Right hindlimb (tissue), 1 donor: Measurements from ENCODE around the gene ANO5.
A peak's percentile ranks its signal among the peaks of the same experiment; 100 is the strongest.

ENCODE experiments used
- DNase-seq: peaks from one replicate; pipeline ENCODE4 v3.0.0-alpha.2; 2018

The ANO5 gene, protein sequence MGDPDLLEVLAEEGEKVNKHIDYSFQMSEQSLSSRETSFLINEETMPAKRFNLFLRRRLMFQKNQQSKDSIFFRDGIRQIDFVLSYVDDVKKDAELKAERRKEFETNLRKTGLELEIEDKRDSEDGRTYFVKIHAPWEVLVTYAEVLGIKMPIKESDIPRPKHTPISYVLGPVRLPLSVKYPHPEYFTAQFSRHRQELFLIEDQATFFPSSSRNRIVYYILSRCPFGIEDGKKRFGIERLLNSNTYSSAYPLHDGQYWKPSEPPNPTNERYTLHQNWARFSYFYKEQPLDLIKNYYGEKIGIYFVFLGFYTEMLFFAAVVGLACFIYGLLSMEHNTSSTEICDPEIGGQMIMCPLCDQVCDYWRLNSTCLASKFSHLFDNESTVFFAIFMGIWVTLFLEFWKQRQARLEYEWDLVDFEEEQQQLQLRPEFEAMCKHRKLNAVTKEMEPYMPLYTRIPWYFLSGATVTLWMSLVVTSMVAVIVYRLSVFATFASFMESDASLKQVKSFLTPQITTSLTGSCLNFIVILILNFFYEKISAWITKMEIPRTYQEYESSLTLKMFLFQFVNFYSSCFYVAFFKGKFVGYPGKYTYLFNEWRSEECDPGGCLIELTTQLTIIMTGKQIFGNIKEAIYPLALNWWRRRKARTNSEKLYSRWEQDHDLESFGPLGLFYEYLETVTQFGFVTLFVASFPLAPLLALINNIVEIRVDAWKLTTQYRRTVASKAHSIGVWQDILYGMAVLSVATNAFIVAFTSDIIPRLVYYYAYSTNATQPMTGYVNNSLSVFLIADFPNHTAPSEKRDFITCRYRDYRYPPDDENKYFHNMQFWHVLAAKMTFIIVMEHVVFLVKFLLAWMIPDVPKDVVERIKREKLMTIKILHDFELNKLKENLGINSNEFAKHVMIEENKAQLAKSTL

DNA sequence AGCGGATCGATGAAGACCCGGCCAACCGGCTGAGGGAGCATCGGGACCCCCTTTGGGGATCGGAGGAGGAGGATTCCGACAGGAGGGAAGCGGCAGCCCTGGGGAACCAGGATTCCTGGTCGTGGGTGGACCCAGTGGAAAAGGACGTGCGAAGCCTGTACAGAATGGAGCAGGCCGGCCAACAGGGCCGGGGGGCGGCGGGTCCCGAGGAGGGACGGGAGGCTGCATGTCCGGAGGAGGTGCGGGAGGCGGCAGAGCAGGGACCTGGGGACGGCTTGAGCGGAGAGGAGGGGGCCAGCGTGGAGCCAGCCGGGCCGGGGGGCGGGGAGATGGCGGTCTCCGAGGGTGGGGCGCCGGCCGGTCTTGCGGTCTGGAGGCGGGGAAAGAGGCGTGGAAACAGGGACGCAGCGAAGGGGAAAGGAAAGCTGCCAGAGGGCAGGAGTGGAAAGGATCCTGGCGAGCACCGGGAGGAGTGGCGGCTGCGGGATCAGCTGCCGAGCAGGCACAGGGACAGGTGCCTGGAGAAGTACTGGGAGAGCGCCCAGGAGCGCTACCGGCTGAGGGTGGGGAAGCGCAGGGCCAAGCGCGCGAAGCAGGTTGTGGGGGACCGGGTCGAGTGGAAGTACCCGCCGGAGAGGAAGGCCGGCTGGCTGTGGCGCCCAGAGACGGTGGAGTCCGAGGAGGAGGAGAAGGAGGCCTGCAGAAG lies at the start of gene ANO5:
ANO5 (plus strand) TSS at position 444 of the 706 bp plus-strand sequence. CDS start 408 bp downstream, outside the sequence.
- DNase-seq = peak; percentile 77

DNA sequence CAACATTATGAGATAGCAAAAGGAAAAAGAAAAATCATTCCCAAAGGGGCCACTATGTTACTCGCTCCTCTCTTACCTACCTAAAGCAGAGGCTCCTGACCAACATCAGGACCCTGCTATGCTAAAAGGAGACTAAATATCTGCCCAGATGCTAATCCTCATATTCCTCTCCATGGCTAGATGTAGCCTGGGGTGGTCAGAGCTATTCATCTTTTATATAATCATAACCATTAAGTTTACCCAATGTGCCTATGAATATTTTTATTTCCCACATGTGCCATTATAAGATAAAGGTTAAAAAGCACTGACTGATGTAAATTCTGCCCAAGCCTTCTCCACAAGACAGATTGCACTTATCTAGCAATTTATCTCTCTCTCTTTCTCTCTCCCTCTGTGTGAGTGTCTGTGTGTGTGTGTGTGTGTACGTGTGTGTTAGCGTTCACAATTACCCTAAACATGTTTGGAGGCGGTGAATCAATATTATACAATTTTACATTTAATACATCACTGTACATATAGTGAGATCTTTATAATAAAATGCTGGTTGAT lies 41.2 kb upstream of the ANO5 start:
- DNase-seq = no peak

DNA sequence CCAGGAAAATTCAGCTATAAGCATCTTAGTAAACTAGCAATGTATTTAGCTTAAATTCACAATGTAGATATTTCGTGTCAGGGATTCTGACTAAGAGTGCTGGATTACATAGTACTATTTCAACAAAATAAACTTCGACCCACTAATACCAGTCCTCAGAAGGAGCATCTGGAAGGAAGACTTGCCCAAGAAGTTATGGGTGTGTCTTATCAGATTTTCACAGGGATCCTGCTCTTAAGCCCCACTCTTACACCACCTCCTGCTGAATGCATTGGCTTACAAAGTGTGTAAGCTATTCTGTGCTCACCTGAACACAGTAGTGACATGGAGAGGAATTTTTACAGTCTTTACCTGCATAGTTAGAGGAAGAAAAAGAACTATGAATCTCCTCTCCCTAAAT lies 35.4 kb upstream of the ANO5 start:
- no peak for DNase-seq

DNA sequence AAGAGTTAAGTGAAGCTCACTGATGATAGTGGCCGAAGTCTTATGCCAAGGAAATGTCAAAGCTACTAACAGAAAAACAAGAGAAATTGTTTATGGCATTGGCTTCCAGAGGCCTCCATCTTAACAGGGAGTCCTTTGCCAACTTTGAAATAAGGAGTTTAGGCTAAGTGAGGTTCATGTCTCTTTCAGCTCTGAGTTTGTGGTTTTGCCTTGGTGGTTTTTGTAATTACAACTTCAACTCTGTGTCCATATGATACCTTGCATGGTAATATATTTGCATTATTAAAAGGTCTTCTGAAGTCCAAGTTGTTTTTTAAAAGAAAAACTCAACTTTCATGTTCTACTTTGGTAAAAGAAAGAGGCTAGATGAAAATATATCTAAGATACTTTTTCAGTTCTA lies 31.4 kb upstream of the ANO5 start:
- no peak for DNase-seq

DNA sequence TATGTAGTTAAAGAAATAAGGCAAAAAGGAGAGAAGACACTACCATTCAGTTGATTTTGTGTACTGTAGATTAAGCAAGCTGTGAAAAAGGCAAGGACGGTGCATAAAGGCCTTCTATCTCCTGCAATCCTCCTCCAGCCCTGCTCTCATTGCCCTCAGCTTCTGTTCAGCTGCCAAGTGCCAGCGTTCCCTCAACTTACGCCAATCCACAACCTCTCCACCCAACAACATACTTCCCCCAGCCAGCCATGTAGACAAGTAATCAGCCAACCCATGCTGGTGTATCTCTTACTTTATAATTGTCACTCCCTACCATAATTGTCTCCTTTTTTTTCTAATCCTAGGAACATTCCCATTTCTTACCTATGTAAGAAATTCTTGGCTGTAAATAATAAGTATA lies 30.1 kb upstream of the ANO5 start:
- no peak for DNase-seq

DNA sequence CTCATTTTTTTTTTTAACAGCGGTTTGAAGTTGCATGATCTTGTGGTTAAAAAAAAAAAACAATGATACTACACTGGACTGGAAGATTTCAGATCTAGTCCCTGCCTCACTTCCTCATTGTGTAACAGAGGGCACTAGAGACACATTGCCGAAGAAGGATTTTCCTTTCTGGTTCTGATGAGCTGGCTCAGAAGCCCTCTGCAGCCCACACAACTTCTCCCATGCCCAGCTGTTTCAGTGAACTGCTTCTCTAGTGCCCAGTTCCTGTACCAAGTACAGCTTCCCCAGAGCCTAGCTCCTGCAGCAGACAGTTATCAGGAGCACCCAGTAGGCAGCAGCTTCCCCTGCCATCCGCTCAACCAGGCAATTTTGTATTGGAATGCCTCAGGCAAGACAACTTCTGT lies 29.5 kb upstream of the ANO5 start:
- no peak for DNase-seq

DNA sequence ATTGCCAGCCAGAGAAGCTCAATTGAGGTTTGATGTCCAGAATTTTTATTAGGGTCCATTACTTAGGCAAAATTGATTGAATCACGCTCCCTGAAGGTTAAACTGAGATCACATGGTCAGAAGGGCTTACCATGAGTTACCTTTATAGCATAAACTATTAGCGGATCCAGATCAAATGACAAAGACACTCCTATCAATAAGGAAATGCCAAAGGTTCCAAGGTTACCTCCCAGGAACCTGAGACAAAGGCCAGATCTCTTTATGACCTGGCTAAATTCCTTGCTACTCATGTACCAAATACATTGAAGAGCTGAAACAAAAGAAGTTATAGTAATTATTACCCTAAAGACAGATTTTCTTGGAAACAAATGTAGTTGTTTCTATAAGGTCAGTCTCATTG lies 27.8 kb upstream of the ANO5 start:
- DNase-seq = no peak

DNA sequence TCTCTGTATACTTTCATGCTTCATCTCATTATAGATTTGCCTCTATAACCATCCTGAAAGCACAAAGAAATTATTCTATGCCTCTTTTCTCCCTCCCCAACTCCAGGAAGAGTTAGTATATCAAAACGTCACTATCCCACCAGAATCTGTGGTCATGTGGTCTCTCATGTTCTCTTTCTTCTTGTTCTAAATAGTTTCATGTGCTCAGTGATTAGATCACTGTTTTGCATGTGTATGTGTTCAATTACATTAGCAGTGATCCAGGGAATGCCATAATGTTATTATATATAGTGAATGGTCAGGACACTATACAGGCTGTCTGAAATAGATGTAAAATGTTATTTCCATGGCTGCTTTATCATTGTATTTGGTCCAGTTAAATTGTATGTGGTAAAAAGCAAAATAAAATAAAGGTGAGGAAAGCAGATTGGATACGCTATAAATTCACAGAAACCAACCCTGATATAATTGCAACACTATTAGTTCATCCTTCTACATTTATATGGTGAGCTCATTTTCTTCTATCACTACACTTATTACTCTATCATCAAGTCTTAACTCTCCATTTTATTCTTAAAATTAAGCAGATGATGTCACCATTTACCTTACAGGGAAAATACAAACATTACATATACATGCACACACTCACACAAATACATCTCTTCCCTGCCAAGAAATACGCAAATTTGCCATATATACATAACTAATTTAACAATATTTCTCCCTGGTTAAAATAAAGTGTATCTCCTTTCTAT lies 26.9 kb upstream of the ANO5 start:
- no peak for DNase-seq

DNA sequence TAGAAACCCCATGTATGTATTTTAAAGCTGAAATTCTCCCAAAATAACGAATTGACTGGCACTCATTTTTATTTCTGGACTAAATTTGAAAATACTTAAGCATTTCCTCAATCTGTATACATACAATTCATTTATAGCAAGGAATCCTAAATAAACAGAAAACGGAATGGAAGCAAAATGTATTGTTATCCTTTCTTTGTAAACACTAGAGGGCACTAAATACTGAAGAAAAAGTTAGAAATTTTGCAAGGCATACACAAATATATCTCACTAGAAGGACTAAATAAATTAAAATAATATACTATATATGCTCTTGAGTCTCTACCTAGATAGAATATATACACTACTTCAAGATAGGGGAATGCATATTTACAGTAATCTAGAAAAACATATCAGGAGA lies 23.1 kb upstream of the ANO5 start:
- DNase-seq = no peak

DNA sequence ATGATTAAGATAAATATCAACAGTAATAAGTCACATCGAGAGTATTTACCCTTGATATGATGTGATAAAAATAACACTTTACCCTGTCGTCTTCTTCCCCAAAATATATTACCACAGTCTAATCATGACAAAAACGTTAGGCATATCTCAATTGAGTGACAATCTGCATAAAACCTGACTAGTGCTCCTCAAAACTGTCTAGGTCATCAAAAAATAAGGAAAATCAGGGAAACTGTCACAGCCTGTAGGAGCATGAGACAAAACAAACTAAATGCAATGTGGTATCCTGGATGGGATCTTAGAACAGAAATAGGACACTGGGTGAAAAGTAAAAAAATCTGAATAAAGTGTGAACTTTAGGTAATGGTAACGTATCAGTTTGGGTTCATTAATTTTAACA lies 19.4 kb upstream of the ANO5 start:
- DNase-seq = no peak

DNA sequence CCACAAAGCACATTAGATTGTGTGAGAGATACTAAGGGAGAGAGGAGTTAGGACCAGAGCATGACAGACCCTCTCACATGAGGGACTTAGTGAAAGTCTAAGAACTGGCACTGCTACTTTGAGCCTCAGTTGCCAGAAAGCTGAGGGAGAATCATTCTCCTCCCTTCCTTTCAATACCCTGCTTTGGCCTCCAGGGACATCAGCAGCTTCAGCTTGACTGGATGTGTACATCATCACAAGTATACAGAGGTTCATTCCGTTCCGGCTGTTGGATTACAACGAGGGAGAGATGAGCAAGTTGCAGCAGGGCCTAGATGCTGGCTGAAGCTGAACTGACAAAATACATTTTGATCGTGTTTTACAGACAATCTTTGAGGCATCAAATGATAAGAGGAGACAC lies 15.7 kb upstream of the ANO5 start:
- no peak for DNase-seq

DNA sequence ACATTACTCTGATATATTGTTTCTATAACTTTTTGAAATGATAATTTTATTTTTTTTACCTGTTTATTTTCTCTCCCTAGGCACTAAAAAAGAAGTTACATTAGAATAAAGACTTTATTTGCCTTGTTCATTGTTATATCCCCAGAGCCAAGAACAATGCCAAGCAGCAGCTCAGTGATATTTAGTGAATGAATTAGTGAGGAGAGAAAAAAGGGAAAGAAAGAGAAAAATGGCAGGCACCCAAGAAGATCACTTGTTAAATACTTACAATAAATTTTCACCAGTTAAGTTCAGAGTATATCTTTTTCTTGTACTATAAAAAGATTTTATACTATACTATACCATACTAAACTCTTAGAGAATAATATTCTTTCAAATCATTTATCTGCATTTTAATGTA lies 13.3 kb upstream of the ANO5 start:
- no peak for DNase-seq

DNA sequence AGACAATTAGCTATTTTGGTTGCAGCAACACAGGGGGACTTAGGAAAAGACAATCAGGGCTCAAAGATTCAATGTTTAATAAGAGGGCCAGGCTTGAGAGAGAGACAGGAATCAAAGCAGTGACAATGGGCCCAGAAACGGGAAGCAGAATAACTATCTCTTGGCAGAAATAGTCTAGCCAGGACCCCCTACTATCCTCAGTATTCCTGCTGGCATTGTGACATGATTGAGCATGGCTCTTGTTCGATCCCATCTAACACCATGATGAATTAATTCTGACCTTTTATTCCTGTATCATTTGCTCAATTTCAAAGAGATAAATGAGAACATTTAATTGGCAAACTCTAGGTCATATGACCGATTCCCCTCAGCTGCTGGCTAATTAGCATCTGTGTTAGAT lies 12.8 kb upstream of the ANO5 start:
- no peak for DNase-seq

DNA sequence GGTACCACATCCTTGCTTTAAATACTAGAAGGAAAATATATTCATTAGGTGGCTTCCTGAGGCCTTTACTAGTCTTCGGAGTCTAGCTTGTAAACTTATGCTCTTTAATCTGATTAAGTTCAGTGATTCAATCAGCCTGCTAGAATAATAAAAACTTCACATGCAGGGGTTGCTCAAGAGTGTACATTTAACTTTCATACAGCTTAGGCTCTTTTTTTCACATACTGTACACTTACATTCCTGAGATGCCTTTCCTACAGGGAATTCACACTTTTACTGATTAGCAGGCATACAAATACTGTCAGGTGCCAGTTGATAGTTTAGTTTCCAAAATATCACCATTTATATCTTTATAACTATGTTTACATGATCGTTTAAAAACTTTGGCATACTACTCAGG lies 3.2 kb upstream of the ANO5 start:
- no peak for DNase-seq

DNA sequence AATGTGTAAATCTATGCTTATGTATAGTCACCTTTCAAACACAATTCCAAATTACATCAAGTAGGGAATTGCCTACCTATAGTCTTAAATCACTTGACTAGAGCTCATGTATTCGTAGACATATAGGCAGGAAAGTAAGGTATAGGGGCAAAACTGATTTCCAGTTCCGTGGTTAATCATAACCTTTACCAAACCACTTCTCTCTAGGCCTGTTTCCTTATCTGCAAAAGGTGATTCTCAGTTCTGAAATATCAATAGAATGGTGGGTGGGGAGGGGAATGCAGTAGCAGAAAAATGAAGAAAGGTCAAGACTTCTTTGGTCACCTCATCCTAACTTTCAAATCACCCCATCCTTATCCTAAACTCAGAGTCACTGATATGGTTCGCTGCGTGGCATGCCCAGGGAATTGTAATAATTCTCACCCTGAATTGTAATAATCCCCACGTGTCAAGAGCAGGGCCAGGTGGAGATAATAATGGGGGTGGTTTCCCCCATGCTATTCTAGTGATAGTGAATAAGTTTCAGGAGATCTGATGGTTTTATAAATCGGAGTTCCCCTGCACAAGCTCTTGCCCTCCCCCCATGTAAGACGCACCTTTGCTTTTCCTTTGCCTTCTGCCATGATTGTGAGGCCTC lies 1.9 kb upstream of the ANO5 start:
- no peak for DNase-seq

DNA sequence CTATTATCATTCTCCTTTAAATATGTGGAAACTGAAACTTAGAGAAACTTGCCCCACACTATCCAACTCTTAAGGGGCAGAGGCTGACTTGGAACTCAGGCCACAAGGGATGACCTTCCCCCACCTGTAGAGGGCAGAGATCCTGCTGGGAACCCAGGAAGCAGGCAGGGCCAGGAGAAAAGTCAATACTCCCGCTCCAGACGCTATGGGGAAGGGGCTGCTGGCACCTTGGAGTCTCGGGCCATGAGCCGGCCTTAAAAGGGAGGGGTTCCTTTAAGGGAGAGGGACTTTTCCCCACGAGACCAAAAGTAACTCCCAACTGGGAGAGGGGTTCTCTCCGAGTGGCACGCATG lies 620 bp upstream of the ANO5 start:
- peak; percentile 25 for DNase-seq

DNA sequence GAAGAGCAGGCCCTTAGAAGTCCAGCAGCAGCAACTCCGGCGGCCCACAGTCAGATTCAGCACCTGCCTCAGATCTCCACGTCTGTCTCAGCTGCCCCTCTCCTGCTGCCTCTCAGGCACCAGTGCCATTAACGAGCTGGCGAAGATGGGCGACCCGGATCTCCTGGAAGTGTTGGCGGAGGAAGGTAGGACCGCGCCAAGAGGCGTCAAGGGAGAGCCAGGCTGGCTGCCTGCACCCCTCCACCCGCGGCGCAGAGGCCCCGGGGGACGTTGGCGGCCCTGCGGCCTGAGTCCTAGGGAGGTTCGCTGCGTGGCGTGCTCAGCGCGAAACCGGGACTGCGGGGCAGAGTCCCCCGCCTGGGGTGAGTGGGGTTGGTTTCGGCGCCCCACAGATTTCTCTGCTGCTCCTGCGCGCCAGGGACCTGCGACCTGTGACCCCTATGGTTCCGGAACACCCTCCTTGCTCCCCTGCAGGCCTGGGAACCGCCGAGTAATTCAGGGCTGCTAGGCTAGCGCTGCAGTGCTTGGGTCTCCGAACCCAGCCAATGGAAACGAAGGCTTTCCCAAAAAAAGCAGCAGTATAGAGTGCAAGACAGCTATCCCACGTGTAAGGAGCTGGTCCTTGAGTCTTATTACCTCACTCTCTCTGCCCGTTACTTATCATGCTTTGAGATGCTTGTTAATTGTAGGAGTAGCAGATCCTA lies 615 bp downstream of the ANO5 start:
- DNase-seq = peak; percentile 23

DNA sequence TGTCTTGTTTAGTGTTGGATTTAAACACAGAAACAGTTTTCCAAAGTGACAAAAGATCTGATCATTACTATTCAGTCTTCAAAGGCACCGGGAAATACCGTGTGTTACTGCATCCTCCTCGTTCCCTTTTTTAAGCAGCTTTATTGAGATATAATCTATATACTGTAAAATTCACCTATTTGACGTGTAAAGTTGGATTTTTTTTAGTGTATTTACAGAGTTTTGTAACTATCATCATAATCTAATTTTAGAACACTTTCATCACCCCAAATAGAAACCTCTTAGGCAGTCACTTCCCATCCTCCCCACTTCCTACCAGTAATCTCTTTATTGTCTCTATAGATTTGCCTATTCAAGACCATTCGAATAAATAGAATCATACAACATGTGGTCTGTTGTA lies 1.4 kb downstream of the ANO5 start:
- DNase-seq = no peak

DNA sequence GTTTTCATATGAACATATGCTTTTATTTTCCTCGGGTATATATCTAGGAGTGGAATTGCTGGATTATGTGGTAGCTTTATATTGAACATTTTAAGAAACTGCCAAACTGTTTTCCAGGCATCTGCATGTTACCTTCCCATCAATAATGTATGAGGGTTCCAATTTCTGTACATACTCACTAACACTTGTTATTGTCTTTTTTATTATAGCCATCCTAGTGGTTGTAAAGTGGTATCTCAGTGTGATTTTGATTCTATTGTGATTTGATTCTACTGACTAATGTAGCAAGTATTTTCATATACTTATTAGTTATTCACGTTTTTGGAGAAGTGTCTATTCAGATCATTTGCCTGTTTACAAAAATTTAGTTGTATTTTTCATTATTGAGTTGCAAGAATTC lies 2.0 kb downstream of the ANO5 start:
- no peak for DNase-seq

DNA sequence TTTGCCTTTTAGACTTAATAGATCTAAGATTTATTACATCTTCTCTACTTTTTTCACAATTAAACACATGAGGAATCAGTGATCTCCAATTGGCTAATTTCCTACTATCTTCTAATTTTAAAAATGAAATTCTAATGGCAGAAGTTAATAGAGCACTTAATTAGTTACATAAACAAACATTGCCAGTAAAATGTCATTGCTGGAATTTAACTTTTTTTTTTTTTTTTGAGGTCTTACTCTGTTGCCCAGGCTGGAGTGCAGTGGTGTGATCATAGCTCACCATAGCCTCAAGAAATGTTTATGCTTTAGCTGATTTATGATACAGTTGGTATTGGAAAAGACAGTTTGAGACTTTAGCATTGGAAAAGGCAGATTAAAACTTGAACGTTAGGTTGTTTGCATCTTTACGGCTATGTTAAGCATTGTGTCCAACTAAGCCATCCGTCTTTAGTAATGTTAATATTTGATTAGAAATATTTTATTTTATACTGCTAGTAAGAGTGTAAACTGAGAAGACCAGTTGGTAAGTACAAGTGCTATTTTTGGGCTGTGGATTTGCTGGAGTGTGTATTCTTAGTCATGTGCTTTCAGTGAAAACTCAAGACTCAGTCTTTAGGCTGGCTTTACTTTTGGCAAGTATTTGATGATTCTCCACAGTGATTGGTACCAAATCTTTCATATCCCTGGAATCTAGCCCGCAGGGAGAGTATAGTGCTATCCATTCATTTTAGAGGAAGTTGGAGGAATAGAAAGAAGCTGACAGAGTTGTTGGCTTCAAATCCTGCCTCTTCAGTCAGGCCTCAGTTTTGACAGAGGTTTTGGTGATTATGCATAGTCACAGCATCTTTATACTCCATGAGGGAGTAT lies 4.5 kb downstream of the ANO5 start:
- no peak for DNase-seq
